8988T (cell line): ENCODE results near the gene SENP1.

Experiments
- DNase-seq: peaks from one replicate; pipeline ENCODE4 v3.0.0; 2011

The SENP1 gene

DNA sequence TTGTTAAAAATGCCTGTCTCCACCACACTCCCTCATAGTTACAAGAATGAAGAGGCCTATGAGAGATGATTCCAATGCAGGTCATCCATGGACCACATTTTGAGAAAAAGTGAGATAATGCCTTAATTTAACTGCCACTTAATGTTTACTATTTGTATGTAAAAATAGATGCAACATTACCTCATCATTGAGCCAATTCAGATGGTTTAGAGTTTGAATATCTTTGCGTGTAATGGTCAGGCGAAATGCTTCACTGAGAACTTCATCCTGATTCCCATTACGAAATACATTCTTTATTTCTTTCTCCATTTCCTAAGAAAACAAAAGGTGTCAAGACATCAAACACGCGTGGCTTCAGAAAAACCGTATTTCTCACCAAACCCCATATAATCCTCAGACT is 42.3 kb downstream of the SENP1 start:
- no peak for DNase-seq

DNA sequence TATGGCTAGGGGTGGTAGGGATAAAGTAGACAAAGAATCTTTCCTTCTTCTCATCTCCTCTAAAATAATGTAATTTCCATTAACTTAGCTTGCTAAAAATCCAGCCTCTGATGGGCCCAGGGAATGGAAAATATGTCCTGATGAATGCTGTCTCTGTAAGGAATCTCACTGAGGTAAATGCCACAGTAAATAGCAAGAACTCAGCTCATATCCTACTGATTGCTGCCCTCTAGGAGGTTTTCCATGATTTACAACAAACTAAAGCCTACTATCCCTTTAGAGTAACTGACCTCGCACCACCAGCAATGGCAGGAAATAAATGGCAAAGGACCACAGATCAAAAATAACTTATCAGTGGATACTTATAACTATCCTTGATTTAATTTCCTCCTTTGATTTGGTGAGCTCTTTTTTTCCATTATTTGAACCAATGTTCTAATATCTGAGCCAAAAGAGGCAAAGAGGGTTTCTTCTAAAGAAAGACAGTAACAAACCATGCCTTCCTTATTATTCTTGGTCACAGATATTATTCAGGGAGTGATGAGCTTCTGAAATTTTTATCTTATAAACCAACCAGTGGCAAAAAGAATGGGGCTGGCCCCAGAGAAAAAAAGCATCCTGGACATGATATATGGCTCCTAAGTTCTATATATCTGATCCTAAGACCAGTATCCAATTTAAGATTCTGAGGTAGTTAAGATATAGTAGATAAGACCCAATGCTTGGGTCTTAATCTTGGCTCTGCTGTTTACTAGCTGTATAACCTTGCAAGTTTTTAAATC is 43.8 kb downstream of the SENP1 start:
- no peak for DNase-seq

DNA sequence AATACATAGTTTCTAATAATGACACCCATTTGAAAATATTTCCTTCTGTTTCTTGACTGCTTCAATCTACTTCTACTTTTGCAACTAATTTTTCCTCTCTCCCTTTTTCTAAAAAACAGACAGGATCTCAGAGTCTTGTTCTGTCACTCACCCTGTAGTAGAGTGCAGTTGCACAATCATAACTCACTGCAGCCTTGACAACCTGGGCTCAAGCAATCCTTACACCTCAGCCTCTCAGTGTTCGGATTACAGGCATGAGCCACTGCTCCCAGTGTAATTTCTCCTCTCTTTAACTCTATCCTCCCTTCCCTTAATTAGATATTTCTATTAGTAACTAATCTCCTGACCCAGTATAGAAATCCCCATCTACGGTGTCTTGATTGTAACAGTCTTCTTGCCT is 45.4 kb downstream of the SENP1 start:
- DNase-seq, result no peak

DNA sequence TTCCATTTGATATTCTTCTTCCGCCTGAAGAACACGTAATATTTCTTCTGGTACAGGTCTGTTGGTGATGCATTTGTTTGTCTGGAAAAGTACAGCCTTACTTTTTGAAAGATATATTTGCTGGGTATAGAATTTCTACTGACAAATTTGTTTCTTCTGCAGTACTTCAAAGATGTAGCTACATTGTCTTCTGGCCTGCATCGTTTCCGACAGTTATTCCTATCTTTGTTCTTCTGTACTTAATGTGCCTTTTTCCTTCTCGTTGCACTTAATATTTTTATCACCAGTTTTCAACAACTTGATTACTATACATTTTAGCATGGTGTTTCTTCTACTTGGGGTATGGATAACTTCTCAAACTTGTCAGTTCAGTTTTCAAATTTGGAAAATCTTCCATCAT is 47.1 kb downstream of the SENP1 start:
- DNase-seq, result no peak

DNA sequence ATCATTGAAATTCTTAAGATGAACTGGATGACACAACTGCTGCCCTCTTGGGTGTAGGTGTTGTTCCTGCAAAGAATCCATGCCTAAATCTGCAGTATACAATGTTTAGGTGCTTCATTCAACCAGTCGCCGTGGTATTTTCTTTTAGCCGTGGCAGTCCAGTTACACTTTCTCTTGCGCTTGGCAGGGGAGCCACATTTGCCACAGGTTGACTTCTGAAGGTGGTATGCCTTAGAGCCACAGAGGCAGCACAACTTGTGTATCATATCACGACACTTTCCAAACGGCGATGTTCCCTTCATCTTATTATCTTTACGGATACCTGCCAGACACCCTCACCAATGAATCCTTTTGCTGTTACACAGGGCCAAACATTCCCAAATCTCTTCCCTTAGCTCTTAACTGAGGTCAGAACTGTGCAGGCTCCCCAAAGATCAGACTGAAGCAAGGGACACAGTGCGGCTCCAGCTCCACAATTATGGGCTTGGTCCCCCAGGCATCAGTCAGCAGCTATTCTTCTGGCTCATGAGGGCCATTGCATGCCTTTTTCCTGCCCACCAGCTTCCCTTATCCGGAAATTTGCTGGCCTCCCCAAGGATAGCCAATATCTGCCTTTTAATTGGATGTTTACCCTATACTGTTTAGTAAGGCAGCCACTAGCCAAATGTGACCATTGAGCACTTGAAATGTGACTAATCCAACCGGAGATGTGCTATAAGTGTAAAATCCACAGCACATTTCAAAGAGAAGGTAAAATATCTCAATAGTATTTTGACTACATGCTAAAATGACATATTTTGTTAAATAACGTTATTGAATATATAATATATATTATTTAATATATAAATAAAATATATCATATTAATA is 50.7 kb downstream of the SENP1 start:
- no peak for DNase-seq

DNA sequence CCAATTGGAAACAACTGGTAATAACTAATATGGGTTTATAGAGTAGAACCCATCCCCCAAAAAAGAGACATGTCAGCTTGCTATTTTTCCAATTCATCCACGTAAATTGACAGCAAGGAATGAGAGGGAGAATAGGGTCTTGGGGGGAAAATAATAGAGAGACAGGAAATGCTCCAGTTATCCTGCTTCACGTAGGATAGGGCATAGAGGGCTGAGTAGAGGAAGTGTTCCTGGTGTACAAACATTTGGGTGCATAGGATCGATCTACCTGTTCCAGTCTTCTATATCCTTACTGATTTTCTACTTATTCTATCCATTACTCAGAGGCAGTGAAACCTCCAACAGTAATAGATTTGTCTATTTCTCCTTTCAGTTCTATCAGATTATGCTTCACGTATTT is 52.0 kb downstream of the SENP1 start:
- no peak for DNase-seq

DNA sequence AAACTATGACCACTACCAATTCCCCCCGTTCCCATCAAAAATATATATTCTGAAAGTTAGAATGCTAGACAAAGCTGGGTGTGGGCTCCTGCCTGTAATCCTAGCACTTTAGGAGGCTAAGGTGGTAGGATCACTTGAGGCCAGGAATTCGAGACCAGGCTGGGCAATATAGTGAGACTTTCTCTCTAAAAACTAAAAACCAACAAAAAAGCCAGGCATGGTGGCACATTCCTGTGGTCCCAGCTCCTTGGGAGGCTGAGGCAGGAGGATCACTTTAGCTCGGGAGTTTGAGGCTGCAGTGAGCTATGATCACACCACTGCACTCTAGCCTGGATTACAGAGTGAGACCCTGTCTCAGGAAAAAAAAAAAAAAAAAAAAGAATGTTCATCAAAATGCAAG is 52.8 kb downstream of the SENP1 start:
- DNase-seq, result no peak

DNA sequence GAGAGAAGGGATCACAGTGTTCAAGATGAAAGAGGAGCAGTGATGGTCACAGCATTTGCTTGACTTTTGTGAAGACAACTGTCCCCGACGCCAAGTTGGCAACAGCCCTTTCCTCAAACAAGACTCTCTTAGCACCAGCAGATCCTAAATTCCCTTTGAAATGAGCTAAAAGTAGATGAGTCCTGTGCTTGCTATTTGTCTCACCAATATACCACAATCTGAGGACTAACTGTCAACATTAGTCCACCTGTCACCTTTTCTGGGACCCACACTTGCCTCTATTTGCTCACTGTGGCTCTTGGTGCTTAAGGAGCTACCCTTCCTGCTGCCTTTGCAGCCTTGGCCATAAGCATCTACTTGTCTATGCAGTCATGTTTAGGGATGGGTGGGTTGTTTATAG is 54.2 kb downstream of the SENP1 start:
- no peak for DNase-seq

DNA sequence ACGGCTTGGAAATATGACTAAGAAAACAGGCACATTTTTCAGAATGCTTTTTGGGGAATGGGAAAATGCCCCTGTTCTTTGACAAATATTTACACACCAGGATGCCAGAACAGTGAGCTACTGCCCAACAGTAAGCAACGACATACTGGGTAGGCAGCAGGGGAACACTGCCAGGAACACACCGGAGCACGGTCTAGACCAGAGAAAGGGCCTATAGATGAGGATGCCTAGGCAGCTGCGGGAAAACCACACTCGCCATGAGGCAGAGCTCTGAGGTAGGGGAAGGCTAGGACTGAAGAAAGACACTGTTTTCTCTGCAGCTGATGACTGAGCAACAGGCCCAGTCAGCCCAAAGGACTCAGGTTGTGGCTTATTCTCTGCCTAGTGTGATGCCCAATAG is 55.7 kb downstream of the SENP1 start:
- DNase-seq, result no peak

DNA sequence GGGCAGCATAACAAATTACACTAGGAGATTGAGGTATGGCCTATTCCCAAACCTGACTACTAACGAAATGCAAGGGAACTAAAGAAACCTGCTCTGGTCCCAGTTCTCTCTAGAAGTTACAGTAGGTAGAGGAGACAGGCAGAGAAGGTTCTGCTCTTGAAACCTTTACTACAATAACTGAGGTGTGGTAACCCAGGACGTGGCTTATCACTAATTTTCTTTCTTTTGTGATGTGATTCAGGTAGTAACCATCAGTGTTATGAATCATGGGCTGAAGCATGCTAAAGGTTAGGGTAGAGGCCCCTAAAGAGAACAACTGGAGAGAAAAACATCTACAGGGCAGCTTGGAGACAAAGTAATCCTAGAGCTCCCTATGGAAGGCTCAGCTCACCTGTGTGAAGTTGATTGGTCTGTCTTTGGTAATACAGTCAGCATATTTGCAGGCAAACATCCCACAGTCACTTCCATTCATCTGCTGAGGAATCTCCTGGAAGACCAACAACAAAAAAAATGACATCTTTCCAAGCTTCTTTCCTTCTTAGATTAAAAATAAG is 59.8 kb downstream of the SENP1 start:
- no peak for DNase-seq

DNA sequence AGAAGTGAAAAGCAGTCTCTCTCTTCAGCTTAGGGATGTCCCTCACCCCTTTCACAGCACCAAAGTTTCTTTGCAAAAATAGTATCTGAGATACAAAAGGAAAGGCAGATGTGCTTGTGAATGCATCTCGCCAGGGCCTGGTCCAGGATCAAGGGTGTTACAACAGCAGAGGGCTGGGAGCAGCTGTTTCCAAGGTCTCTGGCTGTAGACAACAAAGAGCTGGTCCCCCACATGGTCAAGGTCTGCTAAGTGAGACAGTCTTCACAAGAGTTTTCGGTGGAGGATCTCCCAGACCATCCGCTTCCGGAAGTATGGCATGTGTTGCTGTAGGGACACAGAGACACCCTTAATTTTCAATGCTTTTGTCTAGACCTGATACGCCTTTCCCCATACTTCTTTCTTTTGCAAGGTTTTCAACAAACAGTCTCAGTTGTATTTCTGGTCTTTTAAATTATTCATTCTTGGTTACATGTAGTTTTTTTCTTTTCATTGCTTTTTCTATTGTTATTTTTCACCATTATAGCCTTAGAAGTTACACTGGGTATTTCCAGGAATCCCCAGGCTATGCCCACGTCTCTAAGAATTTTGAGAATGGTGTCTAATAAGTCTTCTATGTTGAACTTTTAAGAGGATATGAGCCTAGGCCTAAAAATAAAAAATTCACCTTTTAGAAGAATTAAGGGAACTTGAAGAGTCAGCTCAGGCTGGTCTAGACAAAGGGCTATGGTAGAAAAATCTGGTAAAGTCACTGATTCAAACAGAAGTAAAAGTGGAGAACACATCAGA is 60.6 kb downstream of the SENP1 start:
- DNase-seq, result no peak

DNA sequence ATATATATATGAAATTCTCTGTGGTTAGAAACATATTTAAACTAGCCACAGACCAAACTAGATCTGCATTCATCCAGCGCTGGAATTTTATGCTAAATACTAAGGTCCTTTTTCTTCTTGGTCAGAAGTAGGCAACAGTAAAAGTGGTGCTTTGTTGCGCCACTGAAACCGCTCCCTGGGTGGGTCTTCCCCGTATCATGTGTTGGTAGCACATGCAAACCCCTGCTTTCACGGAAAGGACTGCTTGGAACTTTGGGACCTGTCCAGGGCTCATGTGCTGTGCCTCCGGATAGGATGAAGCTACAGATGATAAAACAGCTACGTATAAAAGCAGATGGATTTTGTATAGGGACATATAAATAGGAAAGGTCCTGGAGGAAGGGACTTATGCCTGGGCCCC is 61.5 kb downstream of the SENP1 start:
- no peak for DNase-seq

DNA sequence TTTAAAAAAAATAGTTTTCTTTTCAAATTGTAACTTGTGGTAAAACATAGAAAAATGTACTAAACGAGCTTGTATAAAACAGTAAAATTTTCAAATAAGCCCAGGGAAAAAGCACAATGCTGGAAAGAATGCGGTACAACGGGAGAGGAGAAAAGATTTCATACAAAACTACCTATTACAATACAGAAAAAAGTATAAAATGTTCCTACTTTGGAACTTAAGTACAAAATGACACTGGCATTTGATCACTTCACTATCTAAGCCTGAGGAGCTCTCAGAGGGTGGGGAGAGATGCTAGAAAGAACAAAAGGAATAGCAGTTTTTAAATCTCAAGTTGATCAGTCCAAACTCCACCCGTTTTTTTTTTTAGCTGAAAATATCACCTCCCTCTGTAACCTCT is 62.1 kb downstream of the SENP1 start:
- no peak for DNase-seq

DNA sequence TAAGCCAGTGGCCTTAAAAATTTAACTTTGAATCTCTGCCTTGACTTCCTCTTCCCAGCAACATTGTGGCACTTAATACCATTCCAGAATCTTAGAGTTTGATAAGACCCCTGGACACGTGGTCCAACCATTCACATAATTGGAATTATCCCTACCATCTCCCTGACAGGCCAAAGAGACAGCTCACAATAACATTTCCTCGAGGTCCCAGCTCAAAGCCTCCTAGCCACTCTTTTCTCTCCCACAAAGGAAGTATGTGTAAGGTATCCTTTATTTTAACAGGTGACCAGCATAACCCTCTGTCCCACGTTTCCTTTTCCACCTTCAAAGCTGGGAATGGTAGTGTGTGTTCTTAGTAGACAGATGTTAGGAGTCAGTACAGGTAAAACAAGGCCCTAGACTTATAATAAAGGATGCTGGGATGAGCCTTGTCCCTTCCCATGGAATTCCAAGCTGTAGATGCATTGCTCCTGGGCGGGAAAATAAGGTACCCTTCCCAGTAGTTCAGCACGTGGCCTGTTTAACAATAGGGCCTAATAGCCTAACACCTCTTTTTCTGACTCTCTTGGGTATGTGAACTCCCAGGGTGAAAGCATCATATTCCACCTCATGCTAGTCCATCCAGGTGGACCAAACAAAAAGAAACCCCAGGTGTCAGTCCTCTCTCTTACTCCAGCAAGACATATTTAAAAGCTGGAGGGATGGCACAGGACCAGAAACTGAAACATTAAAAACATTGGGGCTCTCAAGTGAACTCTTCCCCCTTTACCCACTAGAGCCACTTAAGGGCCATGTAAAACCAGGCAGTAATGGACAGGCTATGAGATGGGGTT is 64.1 kb downstream of the SENP1 start:
- no peak for DNase-seq

DNA sequence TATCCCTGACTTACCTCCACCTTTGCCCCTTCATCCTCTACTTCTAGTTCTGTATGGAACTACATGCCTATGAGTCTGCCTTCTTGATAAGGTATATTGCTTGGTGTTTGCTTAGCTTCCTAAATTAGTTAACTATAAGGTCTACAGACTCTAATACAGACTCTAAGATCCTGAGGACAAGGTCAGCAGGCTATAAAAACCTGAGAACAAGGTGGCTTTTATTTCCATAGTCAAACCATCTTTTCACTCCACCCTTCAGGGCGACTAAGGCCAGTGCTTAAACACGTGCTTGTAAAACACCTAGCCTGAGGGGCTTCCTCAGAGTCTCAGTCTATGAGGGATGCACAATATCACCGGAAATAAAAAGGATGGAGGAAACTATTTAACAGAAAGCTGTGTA is 65.5 kb downstream of the SENP1 start:
- DNase-seq, result no peak

DNA sequence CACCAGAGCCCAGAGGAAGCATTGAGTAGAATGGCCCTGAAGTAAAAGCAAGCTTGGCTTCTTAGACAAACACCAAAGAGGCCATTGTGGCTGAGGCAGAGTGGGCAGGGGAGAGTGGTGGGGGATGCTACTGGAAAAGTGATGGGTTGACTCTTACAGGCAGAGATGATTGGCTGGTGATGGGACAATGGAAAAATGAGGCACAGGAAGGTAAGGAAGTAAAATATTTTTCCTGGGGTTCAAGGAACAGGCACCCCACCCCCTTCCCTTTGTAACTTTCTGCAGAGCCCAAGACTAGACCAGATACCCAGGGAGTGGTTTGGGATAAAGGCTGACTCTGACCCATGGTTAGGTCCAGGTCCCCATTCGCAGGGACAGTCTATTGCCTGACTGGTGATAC is 66.7 kb downstream of the SENP1 start:
- DNase-seq, result no peak

DNA sequence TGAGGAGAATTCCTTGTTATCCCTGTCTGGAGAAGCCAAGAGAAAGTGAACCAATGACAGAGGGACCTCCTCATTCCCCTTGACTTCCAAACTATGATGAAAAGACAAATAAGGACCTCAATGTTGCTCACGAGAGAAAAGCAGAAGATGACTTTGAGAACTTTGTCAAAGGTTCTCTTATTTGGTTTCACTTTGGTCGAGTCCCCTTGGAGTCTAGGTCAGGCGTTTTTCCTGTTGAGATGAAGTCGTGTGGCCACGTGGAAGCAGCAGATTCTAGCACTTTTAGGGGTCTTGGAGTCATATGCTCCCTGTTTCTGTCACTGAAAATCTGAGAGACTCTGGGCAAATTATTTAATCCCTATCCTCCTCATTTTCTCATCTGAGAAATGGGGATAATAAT is 67.8 kb downstream of the SENP1 start:
- no peak for DNase-seq

DNA sequence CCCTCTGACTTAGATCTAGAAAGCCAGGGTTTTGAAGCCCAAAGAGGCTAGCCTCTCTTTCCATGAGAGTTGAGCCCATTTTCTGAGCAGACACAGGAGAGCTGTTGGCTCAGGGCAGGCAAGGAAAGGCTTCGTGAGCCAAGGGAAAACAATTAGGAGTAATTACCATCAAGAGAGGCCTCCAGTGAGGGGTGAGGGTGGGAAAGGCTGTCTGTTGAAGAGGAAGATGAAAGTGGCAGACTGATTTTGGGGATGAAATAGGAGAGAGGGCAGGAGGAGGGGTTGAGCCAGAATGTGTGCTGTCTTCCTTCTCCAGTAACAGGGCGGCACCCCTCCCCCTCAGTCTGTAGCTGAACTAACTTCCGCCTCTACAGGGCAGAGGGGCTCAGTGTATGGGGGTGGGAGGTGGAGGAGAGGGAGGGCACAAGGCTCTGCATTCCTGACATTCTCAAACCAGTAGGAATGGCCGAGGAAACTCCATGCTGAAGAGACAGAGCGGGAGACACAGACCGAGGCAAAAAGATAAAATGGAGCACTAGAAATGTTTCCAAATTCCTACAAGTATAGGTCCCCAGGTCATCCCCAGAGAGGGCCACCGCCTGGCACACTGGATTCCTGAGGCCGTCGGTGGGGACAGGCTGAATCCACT is 68.5 kb downstream of the SENP1 start:
- no peak for DNase-seq

DNA sequence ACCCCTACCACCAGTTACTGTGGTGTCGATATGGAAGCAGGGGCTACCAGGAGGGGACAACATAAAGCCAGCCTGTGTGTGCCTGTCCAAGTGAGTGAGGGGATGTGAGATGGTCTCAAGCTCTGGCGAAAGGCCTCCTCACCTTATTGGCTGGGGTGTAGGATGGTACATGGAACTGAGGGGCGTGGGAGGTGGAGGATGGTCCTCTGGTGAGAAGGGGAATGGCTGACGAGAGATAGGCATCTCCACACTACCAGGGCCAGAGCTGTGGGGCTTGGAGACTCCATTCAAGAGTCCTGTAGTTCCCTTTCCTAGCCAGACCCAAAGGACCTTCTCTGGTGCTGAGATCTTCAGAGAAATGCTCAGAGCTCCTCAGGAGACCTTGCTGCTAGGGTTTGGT is 69.1 kb downstream of the SENP1 start:
- DNase-seq, result no peak

DNA sequence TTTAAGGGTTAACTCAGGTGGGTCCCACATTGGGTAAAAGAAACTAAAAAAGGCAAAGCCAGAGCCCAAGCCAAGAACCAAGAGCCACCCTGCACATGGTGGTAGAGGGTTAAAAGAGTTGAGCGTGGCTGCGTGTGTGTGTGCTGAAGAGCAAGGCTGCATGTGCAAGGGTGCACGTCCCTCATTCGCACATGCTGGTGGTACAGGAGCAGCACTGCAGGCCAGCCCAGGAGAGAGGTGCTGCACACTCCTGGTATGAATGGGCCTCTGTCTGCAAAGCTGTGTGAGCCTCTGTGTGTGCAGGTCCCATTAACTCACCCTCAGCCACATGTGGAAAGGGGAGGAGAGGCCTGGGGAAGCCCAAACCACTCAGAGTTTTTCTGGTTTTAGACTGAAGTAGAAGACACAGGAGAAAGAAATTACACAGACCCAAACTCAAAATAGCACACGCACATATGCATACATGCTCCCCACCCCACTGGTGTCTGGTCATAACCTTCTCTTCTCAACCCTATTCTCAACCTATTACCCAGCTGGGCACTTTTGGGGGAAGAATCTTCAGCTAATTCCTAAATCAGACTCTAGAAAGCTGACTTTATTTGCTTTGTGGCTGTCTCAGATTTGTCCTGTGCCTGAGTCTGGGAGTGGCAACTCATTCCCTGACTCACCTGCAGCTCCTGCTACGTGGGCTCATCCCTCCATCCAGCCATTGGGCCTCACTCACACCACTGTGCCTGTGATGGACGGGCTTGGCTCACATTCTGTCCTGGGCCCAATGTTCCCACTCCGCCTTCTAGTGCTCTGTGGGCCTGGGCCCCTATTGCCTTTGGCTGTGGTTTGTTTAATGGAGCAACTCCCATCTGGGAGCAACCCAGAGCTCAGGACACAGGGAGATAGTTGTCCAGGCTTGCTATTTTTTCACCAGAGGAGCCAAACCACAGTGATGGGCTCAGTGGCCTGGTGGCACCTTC is 70.8 kb downstream of the SENP1 start:
- no peak for DNase-seq

DNA sequence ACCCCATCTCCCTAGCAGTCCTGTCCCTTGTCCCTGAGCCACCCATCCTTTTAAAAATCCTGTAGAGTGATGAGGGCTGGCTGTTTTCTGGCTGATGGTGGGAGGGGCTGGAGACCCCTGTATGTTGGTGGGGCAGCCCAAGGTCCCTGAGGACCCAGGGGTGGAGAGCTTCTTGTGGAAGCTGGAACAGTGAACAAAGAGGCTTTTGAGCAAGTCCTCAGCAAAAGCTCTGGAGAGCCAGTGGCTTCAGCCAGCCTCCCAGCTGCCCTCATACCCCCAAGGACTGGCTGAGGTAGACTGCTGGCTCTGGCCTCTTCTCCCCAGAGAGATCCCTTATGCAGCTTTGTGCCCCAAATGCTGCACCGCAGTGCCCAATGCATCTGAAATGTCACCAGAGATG is 72.4 kb downstream of the SENP1 start:
- no peak for DNase-seq
